Measurements from ENCODE around the gene KIFAP3.
"Not testable (repeated sequence)": the region's sequence is repeated elsewhere in the genome, so short reads cannot be mapped to it uniquely, and the experiment has no call there.

KIFAP3 gene

DNA sequence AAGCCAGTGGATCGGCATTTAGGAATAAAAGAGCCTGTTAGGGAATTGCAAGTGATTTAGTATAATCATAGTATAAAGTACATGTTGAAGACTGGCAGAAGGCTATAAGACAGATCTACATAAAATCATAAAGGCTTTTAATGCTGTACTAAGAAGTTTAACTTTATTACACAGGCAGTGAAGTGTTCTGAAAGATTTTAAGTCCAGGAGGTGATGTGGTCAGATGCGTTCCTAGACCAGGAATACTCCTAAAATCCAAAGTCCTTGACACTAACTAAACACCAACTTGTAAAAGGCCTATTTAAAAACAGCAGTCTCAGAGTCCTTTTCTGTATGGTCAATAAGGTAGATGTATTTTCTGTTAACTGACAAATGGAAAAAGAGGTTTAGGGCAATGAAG is 57.0 kb downstream of the KIFAP3 start:
- no peak overlapping the region for H3K27ac ChIP-seq
- TF ChIP-seq ZFX (IDR thresholded peaks at IDR 0.05) (no peak), CTCF (conservative IDR thresholded peaks at IDR 0.05) (no peak)

DNA sequence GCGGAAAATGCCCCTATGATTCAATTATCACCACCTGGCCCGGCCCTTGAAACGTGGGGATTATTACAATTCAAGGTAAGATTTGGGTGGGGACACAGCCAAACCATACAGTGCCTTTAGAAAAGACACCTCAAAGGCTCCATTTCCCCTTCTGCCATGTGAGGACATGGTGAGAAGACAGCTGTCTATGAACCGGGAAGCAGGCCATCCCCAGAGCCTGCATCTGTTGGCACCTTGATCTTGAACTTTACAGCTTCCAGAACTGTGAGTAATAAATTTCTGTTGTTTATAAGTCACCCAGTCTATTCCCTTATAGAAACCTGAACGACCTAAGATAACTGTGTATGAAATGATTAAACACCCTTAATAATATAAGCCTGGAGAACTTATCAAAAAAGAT is 61.6 kb downstream of the KIFAP3 start:
- no peak overlapping the region for H3K27ac ChIP-seq
- TF ChIP-seq ZFX (IDR thresholded peaks at IDR 0.05) (no peak), CTCF (conservative IDR thresholded peaks at IDR 0.05) (no peak)

- no peak overlapping the region for H3K27ac ChIP-seq
- TF ChIP-seq ZFX (IDR thresholded peaks at IDR 0.05): no peak
- TF ChIP-seq CTCF (conservative IDR thresholded peaks at IDR 0.05): peak; percentile 64
Measured at GRCh38 chr1:170010443-170010842, 64.1 kb downstream of the KIFAP3 start.

- no peak overlapping the region for H3K27ac ChIP-seq
- TF ChIP-seq ZFX (IDR thresholded peaks at IDR 0.05): no peak
- no peak for TF ChIP-seq CTCF (conservative IDR thresholded peaks at IDR 0.05)
Measured at GRCh38 chr1:170009551-170009950, 64.9 kb downstream of the KIFAP3 start.

DNA sequence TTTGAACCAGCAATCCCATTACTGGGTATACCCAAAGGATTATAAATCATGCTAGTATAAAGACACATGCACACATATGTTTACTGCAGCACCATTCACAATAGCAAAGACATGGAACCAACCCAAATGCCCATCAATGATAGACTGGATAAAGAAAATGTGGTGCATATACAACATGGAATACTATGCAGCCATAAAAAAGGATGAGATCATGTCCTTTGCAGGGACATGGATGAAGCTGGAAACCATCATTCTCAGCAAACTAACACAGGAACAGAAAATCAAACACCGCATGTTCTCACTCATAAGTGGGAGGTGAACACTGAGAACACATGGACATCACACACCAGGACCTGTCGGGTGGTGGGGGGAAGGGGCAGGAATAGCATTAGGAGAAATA is 65.8 kb downstream of the KIFAP3 start:
- H3K27ac ChIP-seq: not testable (repeated sequence)

- H3K27ac ChIP-seq: not testable (repeated sequence)
Measured at GRCh38 chr1:170003270-170003835, 71.1 kb downstream of the KIFAP3 start.

DNA sequence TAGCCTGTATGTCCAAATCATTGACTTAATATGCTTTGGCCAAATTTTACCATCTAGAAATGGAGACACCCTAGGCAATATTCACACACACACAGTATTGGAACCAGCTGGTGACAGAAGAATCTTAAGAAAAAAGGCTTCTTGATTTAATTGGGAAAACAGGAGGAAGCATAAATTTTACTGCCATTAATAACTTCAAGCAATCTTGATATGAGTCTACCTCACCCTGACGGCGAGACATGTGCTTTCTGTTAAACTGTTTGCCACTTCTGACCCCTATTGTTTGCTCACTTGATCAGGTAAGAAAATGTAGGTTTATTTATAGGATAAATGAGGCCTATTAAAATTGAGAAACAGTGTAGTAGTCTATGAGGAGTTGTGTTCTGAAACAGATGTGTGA is 73.2 kb downstream of the KIFAP3 start:
- H3K27ac ChIP-seq: no peak overlapping the region
- TF ChIP-seq CTCF (conservative IDR thresholded peaks at IDR 0.05) (no peak), ZFX (IDR thresholded peaks at IDR 0.05) (no peak)

DNA sequence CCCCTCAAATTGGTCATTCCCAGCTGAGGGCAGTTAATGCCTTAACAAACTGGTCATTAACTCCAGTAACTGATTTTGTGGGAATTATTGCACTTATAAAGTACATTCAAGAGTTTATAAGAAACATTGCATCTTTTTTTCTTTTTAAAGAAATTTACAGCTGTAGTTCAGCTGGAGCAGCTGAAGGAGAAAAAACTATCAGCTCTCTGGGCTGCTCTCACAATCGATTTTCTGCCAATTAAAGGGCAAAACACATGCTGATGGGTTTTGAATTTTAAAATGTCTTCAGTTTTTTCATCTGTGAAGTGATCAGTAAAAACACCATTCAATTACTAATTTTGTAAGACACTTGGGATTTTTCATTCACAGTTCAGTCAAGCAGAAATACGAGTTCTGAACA is 74.7 kb downstream of the KIFAP3 start:
- H3K27ac ChIP-seq: no peak overlapping the region
- TF ChIP-seq CTCF (conservative IDR thresholded peaks at IDR 0.05) (no peak), ZFX (IDR thresholded peaks at IDR 0.05) (no peak)

All from C4-2B (cell line).